Measurements from ENCODE around the gene LIPF. TPM values are rescaled to one million over a fixed set of nuclear protein-coding genes. Genes with fewer than 3 reads are reported as not detected.
A peak's percentile ranks its signal among the peaks of the same experiment; 100 is the strongest.
"Not testable (repeated sequence)": the region's sequence is repeated elsewhere in the genome, so short reads cannot be mapped to it uniquely, and the experiment has no call there.

The LIPF gene
- total RNA-seq, 2 donors from 2014 or later: not detected

GRCh38 chr10:88689366-88689765 lies 25.1 kb downstream of the LIPF start:
- H3K9me3 ChIP-seq (ENCODE audit: control insufficient read depth, low read length, poor library complexity, severe bottlenecking): no peaks in the 10 kb centered on the region
- H3K4me1 Mint-ChIP-seq: peaks cover 7% of the 10 kb centered on the region
- no peak overlapping the region for H3K27ac Mint-ChIP-seq
- no peak overlapping the region for H3K4me3 Mint-ChIP-seq
- no peaks in the 10 kb centered on the region for H3K36me3 Mint-ChIP-seq (ENCODE audit: low read depth)
- DNase-seq: no peak
- ATAC-seq: no peak
- peaks cover 35% of the 10 kb centered on the region for H3K27me3 Mint-ChIP-seq

GRCh38 chr10:88693392-88694020 lies 29.3 kb downstream of the LIPF start:
- Mint-ChIP-seq H3K27ac (no peak overlapping the region), H3K36me3 (ENCODE audit: low read depth) (no peaks in the 10 kb centered on the region), H3K4me3 (no peak overlapping the region), H3K27me3 (peaks cover 36% of the 10 kb centered on the region), H3K4me1 (peaks cover 7% of the 10 kb centered on the region)
- ATAC-seq: no peak
- no peak for DNase-seq
- no peaks in the 10 kb centered on the region for H3K9me3 ChIP-seq (ENCODE audit: control insufficient read depth, low read length, poor library complexity, severe bottlenecking)

DNA sequence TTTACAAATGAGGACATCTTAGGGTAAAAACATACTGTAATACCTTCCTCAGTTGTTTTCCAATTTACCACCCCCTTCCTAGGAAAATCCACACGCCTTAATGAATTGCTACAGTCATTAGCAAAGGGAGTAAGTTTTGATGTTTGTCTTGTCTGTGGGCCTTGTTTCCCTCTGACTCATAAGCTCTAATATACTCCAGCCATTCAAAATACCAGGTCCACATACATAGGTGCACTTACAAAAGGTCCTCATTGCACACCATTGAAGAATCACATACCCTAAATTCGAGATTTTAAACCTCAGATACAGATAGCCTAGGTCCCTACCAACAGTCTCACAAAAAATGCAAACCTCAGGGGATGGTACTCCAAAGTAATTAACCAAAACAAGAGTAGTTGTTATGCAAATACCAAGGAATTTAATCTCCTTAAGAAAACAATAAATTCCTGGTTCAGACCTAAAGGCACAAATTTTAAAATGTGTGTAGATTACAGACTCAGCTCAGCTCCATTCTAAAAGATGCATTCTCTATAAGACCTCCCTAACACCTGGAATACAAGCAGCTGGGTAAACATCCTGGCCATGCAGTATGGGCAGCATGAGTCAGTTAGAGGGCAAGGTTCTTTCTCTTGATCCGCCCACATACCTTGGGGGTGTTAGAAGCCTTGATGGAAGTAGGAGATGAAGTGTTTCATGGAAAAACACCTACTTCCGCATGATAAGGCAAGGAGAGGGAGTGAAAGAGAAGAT lies 38.8 kb downstream of the LIPF start:
- DNase-seq (no peak), ATAC-seq (no peak)
- H3K36me3 Mint-ChIP-seq (ENCODE audit: low read depth): no peaks in the 10 kb centered on the region
- H3K4me1 Mint-ChIP-seq: no peaks in the 10 kb centered on the region
- no peaks in the 10 kb centered on the region for H3K9me3 ChIP-seq (ENCODE audit: control insufficient read depth, low read length, poor library complexity, severe bottlenecking)
- H3K27me3 Mint-ChIP-seq: no peaks in the 10 kb centered on the region
- H3K27ac Mint-ChIP-seq: no peak overlapping the region
- H3K4me3 Mint-ChIP-seq: no peak overlapping the region

DNA sequence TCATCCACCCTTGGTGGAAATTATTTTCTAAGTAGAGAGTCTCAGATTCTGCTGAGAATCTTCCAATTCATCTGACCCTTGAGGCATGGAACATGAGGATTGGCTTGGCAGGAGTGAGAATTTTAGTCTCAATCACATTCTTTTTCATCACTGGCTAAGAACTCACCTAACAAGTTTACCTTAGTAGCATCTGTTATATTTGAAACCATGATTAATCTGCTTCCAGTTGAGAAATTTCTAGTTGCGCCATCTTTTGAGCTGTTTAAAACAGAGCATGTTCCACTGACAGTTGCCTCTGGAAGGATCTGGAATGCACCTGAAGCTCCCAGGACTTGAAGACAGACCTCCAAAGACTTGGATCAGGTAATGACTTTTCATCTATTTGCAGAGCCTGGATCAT lies 41.7 kb downstream of the LIPF start, which contains the start of gene LIPK:
Gene LIPK, plus strand, starts transcription at position 292 of the 400 bp plus-strand sequence. CDS start 18,295 bp downstream, outside the sequence.
- Mint-ChIP-seq H3K4me1 (no peaks in the 10 kb centered on the region), H3K27ac (no peak within 1 kb of the TSS), H3K36me3 (ENCODE audit: low read depth) (no peaks in the 10 kb centered on the region), H3K27me3 (no peaks in the 10 kb centered on the region), H3K4me3 (no peak within 1 kb of the TSS)
- ATAC-seq (no peak), DNase-seq (no peak)
- H3K9me3 ChIP-seq (ENCODE audit: control insufficient read depth, low read length, poor library complexity, severe bottlenecking): no peaks in the 10 kb centered on the region

- no peaks in the 10 kb centered on the region for H3K27me3 Mint-ChIP-seq
- peak overlapping the region; percentile 49 for H3K27ac Mint-ChIP-seq
- DNase-seq (no peak), ATAC-seq (no peak)
- no peaks in the 10 kb centered on the region for H3K36me3 Mint-ChIP-seq (ENCODE audit: low read depth)
- no peaks in the 10 kb centered on the region for H3K9me3 ChIP-seq (ENCODE audit: control insufficient read depth, low read length, poor library complexity, severe bottlenecking)
- no peaks in the 10 kb centered on the region for H3K4me1 Mint-ChIP-seq
- H3K4me3 Mint-ChIP-seq: no peak overlapping the region
These were observed 43.4 kb downstream of the LIPF start for GRCh38 chr10:88707429-88708155.

DNA sequence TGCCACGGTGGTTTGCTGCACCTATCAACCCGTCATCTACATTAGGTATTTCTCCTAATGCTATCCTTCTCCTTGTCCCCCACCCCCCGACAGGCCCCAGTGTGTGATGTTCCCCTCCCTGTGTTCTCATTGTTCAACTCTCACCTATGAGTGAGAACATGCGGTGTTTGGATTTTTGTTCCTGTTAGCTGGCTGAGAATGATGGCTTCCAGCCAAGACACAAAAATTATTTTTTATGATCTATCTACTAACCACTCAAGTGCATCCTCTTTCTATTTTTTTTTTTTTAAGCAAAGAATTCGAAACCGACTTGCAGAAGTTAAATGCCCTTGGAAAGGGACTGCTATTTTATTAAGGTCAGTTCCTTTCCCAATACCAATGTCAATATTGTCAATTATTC lies 45.1 kb downstream of the LIPF start:
- not testable (repeated sequence) for ATAC-seq; H3K9me3 ChIP-seq (ENCODE audit: control insufficient read depth, low read length, poor library complexity, severe bottlenecking); H3K27me3 Mint-ChIP-seq; H3K4me3 Mint-ChIP-seq; H3K4me1 Mint-ChIP-seq; DNase-seq; H3K27ac Mint-ChIP-seq; H3K36me3 Mint-ChIP-seq (ENCODE audit: low read depth)

DNA sequence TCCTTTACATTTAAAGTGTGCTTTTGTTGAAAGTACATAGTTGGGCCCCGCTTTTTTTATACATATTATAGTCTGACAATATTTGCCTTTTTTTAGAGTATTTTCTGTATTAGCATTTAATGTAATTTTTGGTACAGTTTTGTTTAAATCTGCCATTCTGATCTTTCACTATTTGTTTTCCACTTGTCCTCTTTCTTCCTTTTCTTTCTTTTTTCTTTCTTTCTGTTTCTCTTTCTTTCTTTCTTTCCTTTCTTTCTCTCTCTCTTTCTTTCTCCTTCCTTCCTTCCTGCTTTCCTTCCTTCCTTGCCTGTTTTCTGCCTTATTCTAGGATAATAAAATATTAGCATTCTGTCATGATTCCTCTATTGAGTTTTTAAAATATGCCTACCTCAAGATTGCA lies 51.3 kb downstream of the LIPF start:
- H3K27ac Mint-ChIP-seq: no peak overlapping the region
- peaks cover 19% of the 10 kb centered on the region for H3K27me3 Mint-ChIP-seq
- DNase-seq (no peak), ATAC-seq (no peak)
- H3K4me3 Mint-ChIP-seq: no peak overlapping the region
- H3K36me3 Mint-ChIP-seq (ENCODE audit: low read depth): peaks cover 3% of the 10 kb centered on the region
- no peaks in the 10 kb centered on the region for H3K9me3 ChIP-seq (ENCODE audit: control insufficient read depth, low read length, poor library complexity, severe bottlenecking)
- H3K4me1 Mint-ChIP-seq: peaks cover 2% of the 10 kb centered on the region

DNA sequence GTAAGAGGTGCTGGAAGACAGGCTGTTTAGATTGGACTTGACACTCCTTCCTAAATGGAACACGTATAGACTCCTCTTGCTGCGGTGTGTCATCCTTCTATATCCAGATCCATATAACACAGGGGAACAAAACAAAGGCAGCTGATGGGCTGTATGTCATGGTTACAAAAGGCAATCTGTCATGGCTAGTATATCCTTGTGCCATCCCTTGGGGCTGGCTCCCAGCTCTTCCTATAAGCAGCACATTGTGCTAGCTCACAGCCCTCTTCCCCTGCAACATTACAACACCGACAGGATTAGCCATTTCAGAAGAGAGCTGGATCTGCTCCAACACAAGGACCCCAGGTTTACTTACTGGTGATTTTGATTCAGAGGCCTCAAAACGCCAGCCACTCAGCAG lies 57.1 kb downstream of the LIPF start:
- Mint-ChIP-seq H3K4me3 (no peak overlapping the region), H3K27me3 (peaks cover 37% of the 10 kb centered on the region), H3K27ac (no peak overlapping the region), H3K36me3 (ENCODE audit: low read depth) (peaks cover 3% of the 10 kb centered on the region), H3K4me1 (peaks cover 4% of the 10 kb centered on the region)
- DNase-seq: no peak
- no peak for ATAC-seq
- H3K9me3 ChIP-seq (ENCODE audit: control insufficient read depth, low read length, poor library complexity, severe bottlenecking): no peaks in the 10 kb centered on the region

- ATAC-seq (no peak), DNase-seq (no peak)
- Mint-ChIP-seq H3K4me1 (peaks cover 4% of the 10 kb centered on the region), H3K36me3 (ENCODE audit: low read depth) (no peaks in the 10 kb centered on the region), H3K4me3 (no peak overlapping the region), H3K27ac (no peak overlapping the region), H3K27me3 (peaks cover 34% of the 10 kb centered on the region)
- H3K9me3 ChIP-seq (ENCODE audit: control insufficient read depth, low read length, poor library complexity, severe bottlenecking): no peaks in the 10 kb centered on the region
These were observed 61.6 kb downstream of the LIPF start for GRCh38 chr10:88725798-88726197.

- Mint-ChIP-seq H3K27ac (no peak overlapping the region), H3K4me3 (no peak overlapping the region), H3K4me1 (peaks cover 7% of the 10 kb centered on the region), H3K27me3 (peaks cover 34% of the 10 kb centered on the region), H3K36me3 (ENCODE audit: low read depth) (no peaks in the 10 kb centered on the region)
- DNase-seq (peak in 1 of 3 donors; percentile 5), ATAC-seq (no peak)
- H3K9me3 ChIP-seq (ENCODE audit: control insufficient read depth, low read length, poor library complexity, severe bottlenecking): no peaks in the 10 kb centered on the region
These were observed 64.0 kb downstream of the LIPF start for GRCh38 chr10:88728107-88728763.

Other genes with a start within 250 kb of the LIPF start
- gene RNLS, start 81.1 kb upstream of the LIPF start, total RNA-seq: 1 to 10 TPM; 1.8 to 4.6 TPM
- gene LIPJ, start 77.7 kb upstream of the LIPF start, total RNA-seq: not detected
- not detected for gene LIPK, start 41.8 kb downstream of the LIPF start, total RNA-seq
- gene LIPN, start 95.6 kb downstream of the LIPF start, total RNA-seq: under 1 TPM in 1 of 2 donors, not detected in 1; 0.80 TPM
- not detected for gene LIPM, start 138.3 kb downstream of the LIPF start, total RNA-seq
- not detected for gene ANKRD22, start 187.4 kb downstream of the LIPF start, total RNA-seq
- gene STAMBPL1, start 215.8 kb downstream of the LIPF start, total RNA-seq: 10 to 100 TPM; 20.7 to 32.3 TPM

All from T-helper 17 cell (primary cell).